Bronchial epithelial cell (primary cell): ENCODE results near the gene SPIRE1. TPM values are rescaled to one million over a fixed set of nuclear protein-coding genes. Genes with fewer than 3 reads are reported as not detected.
"Not testable (repeated sequence)": the region's sequence is repeated elsewhere in the genome, so short reads cannot be mapped to it uniquely, and the experiment has no call there.

ENCODE experiments used
- DNase-seq: peaks from one replicate; pipeline ENCODE4 v3.0.0-alpha.2; 2010; ENCODE audit warnings: low read depth
- FAIRE-seq: peaks from 2 replicates; lab custom pipeline; 2011; peaks lifted over from hg19 to GRCh38; lab: Jason Lieb, UNC
- H3K27me3 ChIP-seq: 2 replicates; pipeline ENCODE4 v1.5.1; 2011; ENCODE audit warnings: low read length; ENCODE audit not compliant: control insufficient read depth, insufficient read depth
- H3K36me3 ChIP-seq: 2 replicates; pipeline ENCODE4 v1.5.1; 2011; ENCODE audit warnings: low read length; ENCODE audit not compliant: control insufficient read depth, insufficient read depth
- H3K4me3 ChIP-seq: 2 replicates; pipeline ENCODE4 v1.5.1; 2011; ENCODE audit warnings: mild to moderate bottlenecking, low read depth, low read length, control low read depth
- CTCF ChIP-seq: IDR thresholded peaks from 2 replicates; pipeline ENCODE4 v1.5.1; 2011; ENCODE audit warnings: mild to moderate bottlenecking, moderate library complexity, low read length, control low read depth, inconsistent platforms; ENCODE audit not compliant: insufficient read depth, severe bottlenecking
- total RNA-seq: library from RNA; depleted of rRNA; stranded (reverse); fragments of >200 nt; gene quantifications from 2 replicates; pipeline ENCODE4 v1.2.1, GENCODE V29; 2014

Gene SPIRE1
- total RNA-seq, 1 donor from 2014 or later: 141 TPM

GRCh38 chr18:12497839-12498238 is 160.1 kb downstream of the SPIRE1 start:
- H3K4me3 ChIP-seq: no peak overlapping the region
- FAIRE-seq (no peak), DNase-seq (no peak)
- no peaks in the 10 kb centered on the region for H3K27me3 ChIP-seq
- H3K36me3 ChIP-seq: peaks cover 1% of the 10 kb centered on the region
- no peak for TF ChIP-seq CTCF

- Histone ChIP-seq H3K4me3 (no peak overlapping the region), H3K27me3 (no peaks in the 10 kb centered on the region), H3K36me3 (peaks cover 2% of the 10 kb centered on the region)
- DNase-seq: no peak
- TF ChIP-seq CTCF: no peak
- no peak for FAIRE-seq
Observed at GRCh38 chr18:12497296-12497695, 160.6 kb downstream of the SPIRE1 start.

GRCh38 chr18:12492907-12493306 is 165.0 kb downstream of the SPIRE1 start:
- H3K27me3 ChIP-seq: no peaks in the 10 kb centered on the region
- no peak for TF ChIP-seq CTCF
- FAIRE-seq (no peak), DNase-seq (no peak)
- peaks cover 3% of the 10 kb centered on the region for H3K36me3 ChIP-seq
- H3K4me3 ChIP-seq: no peak overlapping the region

- FAIRE-seq: no peak
- Histone ChIP-seq H3K4me3 (no peak overlapping the region), H3K36me3 (peaks cover 3% of the 10 kb centered on the region), H3K27me3 (no peaks in the 10 kb centered on the region)
- TF ChIP-seq CTCF: no peak
- DNase-seq: no peak
Observed at GRCh38 chr18:12491611-12492435, 166.1 kb downstream of the SPIRE1 start.

GRCh38 chr18:12485479-12486105 is 172.3 kb downstream of the SPIRE1 start:
- Histone ChIP-seq H3K27me3 (no peaks in the 10 kb centered on the region), H3K4me3 (no peak overlapping the region), H3K36me3 (no peaks in the 10 kb centered on the region)
- FAIRE-seq (no peak), DNase-seq (peak; percentile 74)
- TF ChIP-seq CTCF: no peak

GRCh38 chr18:12481915-12482314 is 176.0 kb downstream of the SPIRE1 start:
- not testable (repeated sequence) for H3K27me3 ChIP-seq, H3K4me3 ChIP-seq, H3K36me3 ChIP-seq, DNase-seq, FAIRE-seq
